OCI-LY7 (cell line): ENCODE data around the gene GPN3. TPM values are rescaled to one million over a fixed set of nuclear protein-coding genes. Genes with fewer than 3 reads are reported as not detected.
A peak's percentile ranks its signal among the peaks of the same experiment; 100 is the strongest.

Experiments used
- BruUV-seq: library from RNA; stranded (reverse); fragments of 400-500 nt; replicated peaks from 2 replicates; lab custom pipeline; 2021; lab: Mats Ljungman, UMichigan
- CTCF ChIA-PET: fragments of 300-600 bp; sonication (Branson Sonifier 250); formaldehyde crosslinking; loops from one replicate; lab custom pipeline; 2022; ENCODE audit warnings: antibody characterized with exemption; ENCODE audit not compliant: unreplicated experiment; lab: Charles Lee
- POLR2A ChIA-PET: fragments of 300-600 bp; sonication (Branson Sonifier 250); formaldehyde crosslinking; loops from one replicate; lab custom pipeline; 2022; ENCODE audit warnings: antibody characterized with exemption; lab: Charles Lee
- DNase-seq: peaks from one replicate; pipeline ENCODE4 v3.0.0-alpha.2; 2015; ENCODE audit warnings: low spot score
- H2AFZ ChIP-seq: fragments of 200-600 bp; sonication (generic), shearing (Covaris generic); 2 replicates; pipeline ENCODE4 v1.6.1; 2014; ENCODE audit warnings: mild to moderate bottlenecking, antibody characterized with exemption, low read length, moderate library complexity
- H3K27ac ChIP-seq: fragments of 200-600 bp; sonication (generic); 2 replicates; pipeline ENCODE4 v1.5.1; 2014; ENCODE audit warnings: mixed run types, low read depth, mild to moderate bottlenecking, moderate library complexity, low read length, inconsistent platforms; ENCODE audit not compliant: poor library complexity, severe bottlenecking
- H3K36me3 ChIP-seq: fragments of 200-600 bp; sonication (generic); 2 replicates; pipeline ENCODE4 v1.6.1; 2014; ENCODE audit warnings: mild to moderate bottlenecking, antibody characterized with exemption, low read length, moderate library complexity, mixed read lengths; ENCODE audit not compliant: insufficient read depth
- H3K4me1 ChIP-seq: fragments of 200-600 bp; sonication (generic); 2 replicates; pipeline ENCODE4 v1.5.1; 2014; ENCODE audit warnings: mild to moderate bottlenecking, low read length; ENCODE audit not compliant: insufficient read depth, poor library complexity, severe bottlenecking
- H3K4me2 ChIP-seq: fragments of 200-600 bp; sonication (generic); 2 replicates; pipeline ENCODE4 v1.6.1; 2014; ENCODE audit warnings: mild to moderate bottlenecking, low read length
- H3K4me3 ChIP-seq: fragments of 200-600 bp; sonication (generic); 2 replicates; pipeline ENCODE4 v1.5.1; 2014; ENCODE audit warnings: mild to moderate bottlenecking, low read depth, low read length; ENCODE audit not compliant: poor library complexity, severe bottlenecking
- H3K79me2 ChIP-seq: fragments of 200-600 bp; sonication (generic); 2 replicates; pipeline ENCODE4 v1.6.1; 2016; ENCODE audit warnings: low read depth, mild to moderate bottlenecking, low read length, moderate library complexity, mixed read lengths; ENCODE audit not compliant: insufficient read depth
- H3K9me2 ChIP-seq: fragments of 200-600 bp; sonication (generic); 2 replicates; pipeline ENCODE4 v1.6.1; 2016; ENCODE audit warnings: mild to moderate bottlenecking, low read length, mixed read lengths; ENCODE audit not compliant: insufficient read depth
- H3K9me3 ChIP-seq: fragments of 200-600 bp; sonication (generic); 2 replicates; pipeline ENCODE4 v1.6.1; 2014; ENCODE audit warnings: mild to moderate bottlenecking, mixed run types, low read length, mixed read lengths
- H4K20me1 ChIP-seq: fragments of 200-600 bp; sonication (generic); 2 replicates; pipeline ENCODE4 v1.6.1; 2014; ENCODE audit warnings: mild to moderate bottlenecking, antibody characterized with exemption, low read length, moderate library complexity, mixed read lengths; ENCODE audit not compliant: insufficient read depth
- CTCF ChIP-seq: fragments of 200-600 bp; sonication (generic); conservative IDR thresholded peaks from 2 replicates; pipeline ENCODE4 v1.5.1; 2014; ENCODE audit warnings: mild to moderate bottlenecking, antibody characterized with exemption, low read length, moderate library complexity, mixed read lengths
- EZH2phosphoT487 ChIP-seq: fragments of 200-600 bp; sonication (generic); IDR thresholded peaks from 2 replicates; pipeline ENCODE4 v1.6.1; 2018; ENCODE audit warnings: low read depth, borderline replicate concordance, mild to moderate bottlenecking, mixed run types, antibody characterized with exemption, low read length, moderate library complexity, mixed read lengths
- intact Hi-C: fragments of 100-400 bp; cut with micrococcal nuclease; formaldehyde crosslinking; loops from one replicate; pipeline ENCODE4 v1.10.0; 2022; ENCODE audit not compliant: unreplicated experiment
- small RNA-seq: library from RNA; depleted of rRNA; stranded (forward); fragments of <200 nt; gene quantifications from one replicate; pipeline ENCODE3, GENCODE V24; 2014
- total RNA-seq, 2 experiments: library from RNA; depleted of rRNA in 1 of 2; stranded (reverse); fragments of >200 nt in 1 of 2; shearing (Covaris generic) in 1 of 2; gene quantifications; 2 replicates each; pipeline ENCODE4 v1.2.3, GENCODE V29; 2014 to 2022

Gene GPN3
- total RNA-seq, 2 experiments from 2014 or later: 24.2 to 43.7 TPM

GRCh38 chr12:110403976-110404682, 63.9 kb downstream of the GPN3 start:
- Histone ChIP-seq H3K4me3 (peak overlapping the region; percentile 78), H4K20me1 (no peaks in the 10 kb centered on the region; the same call in 1 of the 2 replicates), H2AFZ (peak overlapping the region; percentile 99), H3K9me2 (no peaks in the 10 kb centered on the region), H3K79me2 (peaks cover 44% of the 10 kb centered on the region), H3K4me2 (peak overlapping the region; percentile 81), H3K27ac (peak overlapping the region; percentile 87), H3K9me3 (no peaks in the 10 kb centered on the region), H3K36me3 (peaks cover 33% of the 10 kb centered on the region), H3K4me1 (peaks cover 31% of the 10 kb centered on the region)
- DNase-seq: peak; percentile 94
- intact Hi-C loops: loop anchor here (2.0 kb wide), 1 partner anchor 33 kb away; no protein-coding TSS in a partner anchor
- POLR2A ChIA-PET: interaction anchor here (0.5 to 1.1 kb wide), 6 partner anchors 13 to 315 kb away, joined by 3 to 6 read pairs (median 4); partner anchors contain the start of gene FAM216A
- TF ChIP-seq EZH2phosphoT487 (no peak), CTCF (no peak)
- BruUV-seq: TSS peak; percentile 99
- CTCF ChIA-PET: no interaction called here

GRCh38 chr12:110403146-110403975, 64.7 kb downstream of the GPN3 start, which contains the start of gene ANAPC7:
ANAPC7 (minus strand) TSS chr12:110403708; CDS start chr12:110403627, 81 bp downstream.
- Histone ChIP-seq H3K36me3 (peaks cover 40% of the 10 kb centered on the region), H3K4me2 (peak within 1 kb of the TSS; percentile 81), H3K9me3 (no peaks in the 10 kb centered on the region), H3K79me2 (peaks cover 52% of the 10 kb centered on the region), H4K20me1 (no peaks in the 10 kb centered on the region; the same call in 1 of the 2 replicates), H3K4me1 (peaks cover 31% of the 10 kb centered on the region), H3K4me3 (peak within 1 kb of the TSS; percentile 78), H3K27ac (peak within 1 kb of the TSS; percentile 87), H3K9me2 (no peaks in the 10 kb centered on the region), H2AFZ (peak within 1 kb of the TSS; percentile 99)
- BruUV-seq: TSS peak; percentile 72
- peak; percentile 95 for DNase-seq
- ChIA-PET CTCF (interaction anchor here (0.6 kb wide), 1 partner anchor 1242 kb away, joined by 3 read pairs; no protein-coding TSS in a partner anchor), POLR2A (interaction anchor here (1.4 to 1.7 kb wide), 2 partner anchors 12 to 28 kb away, joined by 4 to 8 read pairs; no protein-coding TSS in a partner anchor)
- TF ChIP-seq CTCF (0 out of 2 replicates have a peak, but pooled peaks have one; percentile 26), EZH2phosphoT487 (no peak)
- intact Hi-C loops: loop anchor here (2.0 kb wide), 1 partner anchor 33 kb away; no protein-coding TSS in a partner anchor

Small RNA genes lying within 50 kb of the gene (small RNA-seq; reads per million reads assigned to genes)
- not detected for gene RF00278

Other genes starting within 250 kb of the GPN3 start
- gene ATP2A2, start 187.0 kb downstream of the GPN3 start, total RNA-seq (2014; rRNA removed; shearing (Covaris generic)): 84.1 and 93.5 TPM in 2 replicates
- 166 and 178 TPM in 2 replicates for gene ATP2A2, start 187.0 kb downstream of the GPN3 start, total RNA-seq (2022)
- gene ANAPC7, start 64.5 kb downstream of the GPN3 start, total RNA-seq (2014; rRNA removed; shearing (Covaris generic)): 84.7 and 105 TPM in 2 replicates
- gene ANAPC7, start 64.5 kb downstream of the GPN3 start, total RNA-seq (2022): 120 and 136 TPM in 2 replicates
- 250 and 256 TPM in 2 replicates for gene ARPC3, start 17.9 kb downstream of the GPN3 start, total RNA-seq (2014; rRNA removed; shearing (Covaris generic))
- 385 and 401 TPM in 2 replicates for gene ARPC3, start 17.9 kb downstream of the GPN3 start, total RNA-seq (2022)
- gene FAM216A, start 588 bp upstream of the GPN3 start, total RNA-seq (2014; rRNA removed; shearing (Covaris generic)): 62.5 and 64.6 TPM in 2 replicates
- gene FAM216A, start 588 bp upstream of the GPN3 start, total RNA-seq (2022): 58.3 and 62.4 TPM in 2 replicates
- gene VPS29, start 33.9 kb upstream of the GPN3 start, total RNA-seq (2014; rRNA removed; shearing (Covaris generic)): 52.3 and 80.3 TPM in 2 replicates
- 162 and 168 TPM in 2 replicates for gene VPS29, start 33.9 kb upstream of the GPN3 start, total RNA-seq (2022)
- 0.46 and 0.76 TPM in 2 replicates for gene RAD9B, start 34.1 kb upstream of the GPN3 start, total RNA-seq (2014; rRNA removed; shearing (Covaris generic))
- gene RAD9B, start 34.1 kb upstream of the GPN3 start, total RNA-seq (2022): 1.9 and 3.0 TPM in 2 replicates
- 8.3 and 11.4 TPM in 2 replicates for gene PPTC7, start 115.1 kb upstream of the GPN3 start, total RNA-seq (2014; rRNA removed; shearing (Covaris generic))
- gene PPTC7, start 115.1 kb upstream of the GPN3 start, total RNA-seq (2022): 29.7 and 30.6 TPM in 2 replicates
- gene TCTN1, start 145.9 kb upstream of the GPN3 start, total RNA-seq (2014; rRNA removed; shearing (Covaris generic)): 4.0 and 8.7 TPM in 2 replicates
- 19.9 and 21.0 TPM in 2 replicates for gene TCTN1, start 145.9 kb upstream of the GPN3 start, total RNA-seq (2022)
- gene HVCN1, start 220.9 kb upstream of the GPN3 start, total RNA-seq (2014; rRNA removed; shearing (Covaris generic)): 6.4 and 9.3 TPM in 2 replicates
- gene HVCN1, start 220.9 kb upstream of the GPN3 start, total RNA-seq (2022): 4.5 and 4.9 TPM in 2 replicates